Keratinocyte (primary cell): Measurements from ENCODE around the gene BDH2.

ENCODE experiments used
- CTCF ChIP-seq, 3 experiments: IDR thresholded peaks in 1 of 3; conservative IDR thresholded peaks in 1 of 3; optimal IDR thresholded peaks in 1 of 3; 2 replicates in 2 of 3; 3 replicates in 1 of 3; pipeline versions ENCODE3 to v1.5.1; 2011; ENCODE audit warnings: low read length in 3 of 3, mild to moderate bottlenecking in 3 of 3, moderate library complexity in 2 of 3, control low read depth in 1 of 3, inconsistent platforms in 1 of 3; ENCODE audit not compliant: insufficient read depth in 2 of 3; ENCODE audit errors: extremely low read depth in 1 of 3
- EZH2 ChIP-seq: IDR thresholded peaks from one replicate; pipeline ENCODE4 v1.6.1; 2012; ENCODE audit warnings: inconsistent platforms, mild to moderate bottlenecking, low read length, moderate library complexity

GRCh38 chr4:103144926-103145325, 45.3 kb upstream of the BDH2 start:
- no peak for TF ChIP-seq CTCF (optimal IDR thresholded peaks at IDR 0.05 in 1 of 3, IDR thresholded peaks at IDR 0.05 in 1 of 3, conservative IDR thresholded peaks at IDR 0.05 in 1 of 3; ENCODE audit: extremely low read depth in 1 of 3, insufficient read depth in 2 of 3, low read length in 3 of 3)
- no peak for TF ChIP-seq EZH2
